GM19099 (cell line): ENCODE results near the gene KPNA1.

ENCODE experiments used
- POLR2A ChIP-seq: IDR thresholded peaks from 3 replicates; pipeline ENCODE4 v1.6.1; 2011; ENCODE audit warnings: low read depth; ENCODE audit not compliant: insufficient read length; ENCODE audit errors: extremely low read depth

The KPNA1 gene

DNA sequence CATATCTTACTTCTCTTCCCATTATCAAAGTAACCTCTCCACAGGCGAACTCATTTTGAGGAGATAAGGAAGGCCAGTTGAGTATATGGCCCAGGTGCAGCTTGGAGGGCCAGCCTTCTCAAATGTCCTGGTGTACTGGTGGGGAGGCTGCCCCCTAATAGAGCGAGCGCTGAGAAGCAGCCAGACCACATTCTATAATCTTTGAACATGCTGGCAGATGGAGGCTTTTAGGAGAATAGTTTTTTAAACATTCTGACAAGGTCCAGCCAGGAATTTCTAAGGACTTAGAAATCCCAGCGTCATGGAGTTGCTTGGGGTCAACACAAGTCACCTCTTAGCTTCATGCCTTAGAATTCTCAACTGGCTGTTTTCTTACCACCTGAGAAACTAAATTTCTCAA is 104.6 kb downstream of the KPNA1 start:
- TF ChIP-seq POLR2A: no peak

DNA sequence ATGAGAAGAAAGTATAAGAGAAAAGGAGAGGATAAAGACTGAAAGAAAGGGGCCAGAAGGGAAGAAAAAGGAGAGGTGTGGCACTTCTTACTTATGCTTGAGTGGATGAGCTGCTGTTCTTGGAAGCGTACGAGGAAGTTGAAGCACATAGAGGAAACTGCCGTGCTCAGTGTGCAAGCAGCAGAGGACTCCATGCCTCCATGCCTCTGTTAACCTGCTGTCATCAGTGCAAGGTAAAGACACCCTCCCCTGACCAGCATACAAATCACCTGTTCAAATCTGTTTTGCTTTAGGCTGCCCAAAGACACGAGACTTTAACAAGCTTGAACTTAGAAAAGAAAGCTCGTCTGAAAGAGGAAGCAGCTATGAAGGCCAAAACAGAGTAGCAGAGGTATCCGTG is 105.3 kb downstream of the KPNA1 start:
- no peak for TF ChIP-seq POLR2A

DNA sequence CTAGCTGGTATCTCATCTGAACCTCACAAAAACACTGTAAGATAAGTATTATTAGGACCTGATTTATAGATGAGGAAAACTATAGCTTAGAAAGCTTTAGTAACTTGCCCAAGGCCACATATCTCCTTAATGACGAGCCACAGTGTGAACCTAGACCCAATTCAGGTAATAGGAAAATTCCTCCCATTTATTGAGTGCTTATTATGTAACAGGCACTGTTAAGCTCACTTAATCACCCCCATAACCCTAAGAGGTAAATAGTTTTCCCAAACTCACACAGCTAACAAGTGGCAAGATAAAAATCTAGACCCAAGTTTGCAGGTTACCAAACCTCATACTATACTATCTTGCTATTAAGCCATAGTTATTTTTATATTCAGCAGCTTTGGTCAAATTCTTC is 106.8 kb downstream of the KPNA1 start:
- TF ChIP-seq POLR2A: no peak

DNA sequence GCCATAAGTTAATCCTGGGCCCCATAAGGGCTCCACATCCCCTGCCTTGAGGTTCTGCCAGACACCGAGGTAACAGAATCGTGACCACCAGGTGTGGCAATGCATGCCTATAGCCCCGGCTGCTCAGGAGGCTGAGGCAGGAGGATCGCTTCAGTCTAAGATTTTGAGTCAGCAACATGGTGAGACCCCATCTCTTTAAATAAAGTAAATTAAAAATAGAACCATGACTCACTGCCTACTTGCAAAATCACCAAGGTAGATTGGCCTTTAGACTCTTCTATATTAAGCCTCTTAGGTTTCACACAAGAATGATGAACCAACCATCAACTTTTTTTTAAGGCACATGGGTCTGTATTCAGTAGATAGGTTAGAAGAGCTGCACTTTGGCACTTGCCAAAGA is 108.5 kb downstream of the KPNA1 start:
- TF ChIP-seq POLR2A: no peak

DNA sequence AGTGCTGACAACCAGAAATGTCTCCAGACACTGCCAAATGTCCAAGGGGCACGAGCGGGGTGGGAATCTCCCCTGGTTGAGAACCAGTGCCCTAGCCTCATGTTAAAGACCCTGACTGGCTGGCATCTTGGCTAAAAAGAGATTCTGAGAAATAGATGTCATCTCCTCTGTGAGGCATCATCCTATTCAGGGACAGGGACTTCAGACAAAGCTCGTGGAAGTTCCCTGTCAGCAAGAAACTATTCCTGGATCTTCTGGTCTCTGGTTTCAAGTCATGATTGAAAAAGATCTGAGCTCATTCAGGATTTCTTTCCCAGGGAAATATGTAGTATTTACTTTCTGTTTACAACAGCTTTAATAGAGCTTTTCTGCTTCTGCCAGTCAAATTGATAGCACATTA is 109.7 kb downstream of the KPNA1 start:
- no peak for TF ChIP-seq POLR2A

DNA sequence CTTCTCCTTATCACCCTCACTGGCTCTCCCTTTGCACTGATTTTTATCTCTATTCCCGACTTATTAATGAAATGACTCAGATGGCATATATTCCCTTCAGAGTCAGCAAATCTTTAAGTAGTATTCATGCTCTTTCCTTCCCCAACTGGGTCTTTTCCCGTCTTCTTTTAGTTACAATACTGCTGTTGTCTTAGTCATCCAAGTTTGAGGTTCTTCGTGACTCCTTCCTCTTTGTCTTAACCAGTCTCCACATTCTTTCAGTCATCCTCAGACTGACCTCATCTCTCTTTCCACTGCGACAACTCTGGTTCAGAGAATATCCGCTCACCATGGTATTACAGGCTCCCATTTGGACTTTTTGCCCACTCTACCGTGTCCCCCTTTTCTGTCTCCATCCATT is 111.2 kb downstream of the KPNA1 start:
- TF ChIP-seq POLR2A: no peak

DNA sequence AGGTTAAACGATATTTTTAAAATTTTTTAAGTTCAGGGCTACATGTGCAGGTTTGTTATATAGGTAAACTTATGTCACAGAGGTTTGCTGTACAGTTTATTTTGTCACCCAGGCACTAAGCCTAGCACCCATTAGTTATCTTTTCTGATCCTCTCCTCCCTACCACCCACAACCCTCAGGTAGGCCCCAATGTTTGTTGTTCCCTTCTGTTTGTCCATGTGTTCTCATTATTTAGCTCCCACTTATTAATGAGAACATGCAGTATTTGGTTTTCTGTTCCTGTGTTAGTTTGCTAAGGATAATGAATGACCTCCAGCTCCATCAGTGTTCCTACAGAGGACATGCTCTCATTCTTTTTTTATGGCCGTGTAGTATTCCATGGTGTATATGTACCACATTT is 115.8 kb downstream of the KPNA1 start:
- no peak for TF ChIP-seq POLR2A

DNA sequence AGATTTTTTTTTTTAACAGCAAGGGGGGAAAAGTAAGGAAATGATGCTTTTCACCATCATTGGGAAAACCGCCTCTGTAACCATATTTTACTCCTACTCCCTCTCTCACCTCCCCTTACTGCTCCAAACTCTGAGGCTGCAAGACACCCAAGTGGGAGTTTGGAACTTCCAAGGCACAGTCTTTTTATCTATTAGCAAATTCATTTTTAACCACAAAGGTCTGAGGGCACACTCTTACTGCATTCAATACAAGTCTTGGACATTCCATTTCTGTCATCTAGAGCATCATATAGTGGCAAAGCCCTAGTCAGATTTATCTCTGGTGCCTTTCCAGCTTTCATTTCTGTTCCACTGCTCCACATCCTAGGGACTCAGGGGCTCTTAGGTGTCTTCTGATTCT is 117.5 kb downstream of the KPNA1 start:
- TF ChIP-seq POLR2A: no peak

DNA sequence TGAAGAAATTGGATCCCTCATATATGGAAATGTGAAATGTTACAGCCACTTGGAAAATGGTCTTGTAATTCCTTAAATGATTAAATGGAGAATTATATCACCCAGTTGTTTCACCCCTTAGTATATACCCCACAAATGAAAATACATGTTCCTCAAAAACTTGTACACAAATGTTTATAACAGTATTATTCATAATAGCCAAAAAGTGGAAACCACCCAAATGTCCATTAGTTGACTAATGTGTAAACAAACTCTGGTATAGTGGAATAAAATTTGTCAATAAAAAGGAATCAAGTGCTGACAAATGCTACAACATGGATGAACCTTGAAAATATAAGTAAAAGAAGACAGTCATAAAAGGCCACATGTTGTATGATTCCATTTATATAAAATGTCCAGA is 118.2 kb downstream of the KPNA1 start:
- TF ChIP-seq POLR2A: no peak

DNA sequence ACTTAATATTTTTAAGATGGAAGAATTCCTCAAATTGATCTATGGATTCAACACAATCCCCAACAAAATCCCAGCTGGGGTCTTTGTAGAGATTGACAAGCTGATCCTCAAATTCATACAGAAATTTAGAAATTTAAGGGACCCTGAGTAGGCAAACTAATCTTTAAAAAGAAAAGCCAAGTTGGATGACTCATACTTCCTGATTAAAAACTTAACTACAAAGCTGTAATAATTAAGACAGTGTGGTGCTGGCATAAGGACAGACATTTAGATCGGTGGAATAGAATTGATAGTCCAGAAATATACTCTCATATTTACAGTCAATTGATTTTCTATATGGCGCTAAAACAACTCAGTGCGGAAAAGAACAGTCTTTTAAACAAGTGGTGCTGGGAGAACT is 119.2 kb downstream of the KPNA1 start:
- TF ChIP-seq POLR2A: no peak

DNA sequence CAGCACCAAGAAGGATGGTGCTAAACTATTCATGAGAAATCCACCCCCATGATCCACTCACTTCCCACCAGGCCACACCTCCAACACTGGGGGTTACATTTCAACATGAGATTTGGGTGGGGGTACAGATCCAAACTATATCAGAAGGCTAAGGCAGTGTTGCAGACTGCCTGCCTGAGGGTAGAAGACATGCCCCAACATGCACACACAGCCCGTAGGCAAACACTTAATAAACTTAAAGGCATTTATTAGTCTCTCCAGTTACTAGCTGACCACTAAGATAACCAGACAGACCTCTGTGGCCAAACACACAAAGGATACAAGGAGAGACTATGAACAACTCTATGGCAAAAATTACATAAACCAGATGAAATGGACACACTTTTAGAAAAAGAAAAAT is 120.6 kb downstream of the KPNA1 start:
- no peak for TF ChIP-seq POLR2A

DNA sequence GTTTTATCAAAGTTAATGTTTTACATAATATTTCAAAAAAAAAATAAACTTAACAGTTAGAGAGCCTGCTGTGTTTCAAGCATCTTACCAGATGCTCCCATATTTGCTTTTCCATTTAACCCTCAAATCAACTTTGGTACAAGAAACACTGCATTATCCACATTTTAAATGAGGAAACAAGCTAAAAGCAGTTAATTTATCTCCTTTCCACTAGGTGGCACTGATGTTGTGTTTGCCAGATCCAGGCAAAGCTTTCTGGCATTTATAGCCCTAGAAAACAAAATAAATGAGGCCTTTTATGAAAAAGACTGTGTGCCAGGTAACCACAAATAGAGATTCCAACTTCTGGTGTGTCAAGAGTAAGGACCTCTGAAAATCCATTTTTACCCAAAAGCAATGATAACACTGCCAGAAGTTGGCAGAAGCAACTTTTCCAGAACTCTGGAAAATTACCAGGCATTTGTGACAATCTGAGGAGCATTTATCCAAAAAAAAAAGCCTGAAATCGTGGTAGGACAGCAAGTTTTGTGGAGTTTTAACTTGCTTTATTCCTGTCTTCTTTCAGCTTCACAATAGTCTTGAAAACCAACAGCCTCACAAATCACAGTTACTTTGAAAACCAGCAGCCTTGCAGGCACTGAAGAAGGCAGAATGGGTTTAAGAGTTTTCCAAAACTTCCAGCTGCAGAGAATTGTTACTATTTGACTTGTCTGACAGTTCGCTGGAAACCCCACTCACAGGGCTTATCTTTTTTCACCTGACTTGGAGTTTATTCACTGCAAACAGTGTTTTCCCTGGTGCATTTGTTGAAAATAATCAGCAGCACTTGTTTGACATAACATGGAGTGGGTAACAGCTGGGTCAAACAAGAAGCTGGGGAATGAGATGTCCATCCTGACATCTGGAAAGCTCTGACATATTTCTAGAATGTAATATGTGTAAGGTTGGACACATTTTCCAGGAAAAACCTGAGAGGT is 121.6 kb downstream of the KPNA1 start:
- TF ChIP-seq POLR2A: no peak

DNA sequence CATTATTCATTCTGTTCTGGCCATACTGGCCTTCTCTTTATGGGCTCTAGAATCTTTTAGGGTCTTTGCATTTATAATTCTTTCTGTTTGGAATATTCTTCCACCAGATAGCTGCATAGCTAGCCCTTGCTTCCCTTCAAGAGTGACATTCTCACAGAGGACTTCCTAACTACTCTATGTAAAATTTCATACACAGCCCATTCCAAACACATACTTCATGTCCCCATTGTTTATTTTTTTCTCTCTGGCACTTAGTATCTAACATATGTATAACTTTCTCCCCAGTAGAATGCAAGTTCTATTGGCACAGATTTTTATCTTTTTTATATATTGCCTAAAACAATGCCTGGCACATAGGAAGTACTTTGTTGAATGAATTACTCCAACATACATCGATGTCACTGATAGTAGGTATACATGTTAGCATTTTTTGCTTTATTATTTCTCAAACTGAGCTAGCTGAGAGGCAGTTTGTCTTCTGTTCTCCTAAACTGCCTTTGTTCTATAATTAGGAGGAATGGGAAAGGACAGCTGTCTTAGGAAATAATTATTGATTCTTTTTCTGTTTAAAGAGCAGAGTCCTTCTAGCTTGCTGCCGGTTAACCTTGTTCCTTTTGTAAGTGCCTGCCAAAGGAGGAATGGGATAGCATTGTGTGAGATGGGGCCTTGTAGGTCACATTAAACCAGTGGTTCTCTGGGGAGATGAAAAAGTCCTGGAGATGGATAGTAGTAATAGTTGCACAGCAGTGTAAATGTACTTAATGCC is 122.9 kb downstream of the KPNA1 start:
- no peak for TF ChIP-seq POLR2A

DNA sequence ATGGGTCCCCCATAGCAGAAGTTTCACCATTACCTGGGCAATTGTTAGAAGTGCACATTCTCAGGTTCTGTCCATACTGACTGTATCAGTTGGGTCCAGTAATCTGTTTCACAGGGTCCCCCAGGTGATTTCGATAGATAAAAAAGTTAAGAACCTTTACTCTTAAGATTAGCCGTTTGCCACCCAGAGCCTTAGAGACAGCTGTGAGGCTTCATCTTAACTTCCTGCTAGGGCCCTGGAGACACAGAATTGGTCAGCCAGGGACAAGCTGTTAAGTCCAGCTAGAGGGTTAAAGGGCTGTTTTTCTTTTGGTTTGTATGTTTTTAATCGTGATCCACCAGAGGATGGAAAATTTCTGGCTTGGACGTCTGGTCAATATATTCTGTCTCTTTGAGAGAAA is 124.1 kb downstream of the KPNA1 start:
- TF ChIP-seq POLR2A: no peak

DNA sequence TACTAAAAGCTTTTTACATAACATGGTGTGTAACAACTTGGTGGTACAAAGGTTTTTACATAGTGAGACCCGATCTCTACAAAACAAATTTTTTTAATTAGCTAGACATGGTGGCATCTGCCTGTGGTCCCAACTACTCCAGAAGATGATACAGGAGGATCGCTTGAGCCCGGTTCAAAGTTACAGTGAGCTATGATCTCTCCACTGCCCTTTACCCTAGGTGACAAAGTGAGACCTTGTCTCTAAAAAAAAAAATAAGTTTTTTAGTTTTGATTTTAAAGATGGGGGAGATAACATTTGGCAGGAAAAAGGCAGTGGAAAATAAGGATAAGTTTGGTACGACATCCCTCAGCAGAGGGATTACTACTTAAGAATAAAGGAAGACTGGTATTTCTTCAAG is 124.8 kb downstream of the KPNA1 start:
- no peak for TF ChIP-seq POLR2A

DNA sequence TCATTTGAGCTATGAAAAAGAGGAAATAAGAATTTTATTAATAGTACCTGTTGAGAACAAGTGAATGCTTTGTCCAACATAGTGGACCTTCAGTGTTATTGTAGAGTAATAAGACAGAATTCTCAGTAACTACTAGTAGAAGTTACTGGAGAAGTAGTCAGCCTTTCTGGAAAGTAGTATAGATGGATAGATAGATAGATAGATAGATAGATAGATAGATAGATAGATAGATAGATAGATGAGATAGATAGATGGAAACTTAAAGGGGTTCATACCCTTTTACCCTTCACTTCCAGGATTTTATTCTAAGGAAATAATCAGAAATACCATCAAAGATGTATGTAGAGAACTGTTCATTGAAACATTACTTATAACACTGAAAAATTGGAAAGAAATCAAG is 125.5 kb downstream of the KPNA1 start:
- no peak for TF ChIP-seq POLR2A

DNA sequence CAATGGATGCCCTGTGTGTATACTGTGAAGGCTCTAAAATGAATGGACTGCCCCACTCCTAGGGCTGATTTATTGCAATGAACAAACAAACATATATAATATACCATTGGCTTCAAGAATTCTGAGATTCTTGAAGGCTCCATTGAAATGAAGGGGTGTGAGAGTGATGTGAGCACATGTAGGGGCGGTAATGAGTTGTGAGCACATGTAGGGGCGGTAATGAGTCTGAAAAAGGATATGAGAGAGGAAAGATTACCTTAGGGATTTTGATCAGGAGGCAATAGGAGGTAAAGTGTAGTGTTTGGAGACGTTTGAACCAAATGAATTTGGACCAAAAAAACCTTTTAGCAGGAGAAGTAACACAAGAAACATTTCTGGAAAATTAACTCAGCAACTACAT is 127.0 kb downstream of the KPNA1 start:
- TF ChIP-seq POLR2A: no peak
